HG02870 (cell line): Measurements from ENCODE around the gene MPEG1.
A peak's percentile ranks its signal among the peaks of the same experiment; 100 is the strongest.

Source experiments
- ATAC-seq: cut with Tn5 transposase; IDR thresholded peaks from one replicate; pipeline ENCODE4 v1.9.1; 2021; ENCODE audit warnings: mild to moderate bottlenecking, moderate library complexity; ENCODE audit not compliant: unreplicated experiment

MPEG1 gene

GRCh38 chr11:59191095-59191494 lies 21.6 kb downstream of the MPEG1 start:
- no peak for ATAC-seq

- ATAC-seq: no peak
Measured at GRCh38 chr11:59189986-59190385, 22.7 kb downstream of the MPEG1 start.

GRCh38 chr11:59188954-59189353 lies 23.8 kb downstream of the MPEG1 start:
- no peak for ATAC-seq

GRCh38 chr11:59187587-59187986 lies 25.1 kb downstream of the MPEG1 start:
- no peak for ATAC-seq

- no peak for ATAC-seq
Measured at GRCh38 chr11:59187035-59187434, 25.7 kb downstream of the MPEG1 start.

GRCh38 chr11:59186130-59186594 lies 26.6 kb downstream of the MPEG1 start:
- ATAC-seq: peak; percentile 65

GRCh38 chr11:59185386-59185945 lies 27.3 kb downstream of the MPEG1 start:
- ATAC-seq: no peak

- no peak for ATAC-seq
Measured at GRCh38 chr11:59184691-59185339, 27.9 kb downstream of the MPEG1 start.

GRCh38 chr11:59183771-59184170 lies 29.0 kb downstream of the MPEG1 start:
- no peak for ATAC-seq

- peak; percentile 46 for ATAC-seq
Measured at GRCh38 chr11:59182457-59183151, 30.1 kb downstream of the MPEG1 start.

GRCh38 chr11:59181746-59182456 lies 30.8 kb downstream of the MPEG1 start:
- no peak for ATAC-seq

GRCh38 chr11:59180907-59181306 lies 31.8 kb downstream of the MPEG1 start:
- no peak for ATAC-seq

GRCh38 chr11:59180168-59180776 lies 32.5 kb downstream of the MPEG1 start:
- no peak for ATAC-seq

GRCh38 chr11:59179121-59179520 lies 33.6 kb downstream of the MPEG1 start:
- no peak for ATAC-seq

GRCh38 chr11:59178402-59178801 lies 34.3 kb downstream of the MPEG1 start:
- ATAC-seq: no peak

GRCh38 chr11:59176330-59176729 lies 36.4 kb downstream of the MPEG1 start:
- ATAC-seq: no peak

- no peak for ATAC-seq
Measured at GRCh38 chr11:59175091-59175501, 37.6 kb downstream of the MPEG1 start.

GRCh38 chr11:59174664-59175033 lies 38.1 kb downstream of the MPEG1 start:
- ATAC-seq: no peak

- ATAC-seq: no peak
Measured at GRCh38 chr11:59173964-59174663, 38.6 kb downstream of the MPEG1 start.

- ATAC-seq: peak; percentile 1
Measured at GRCh38 chr11:59173080-59173963, 39.4 kb downstream of the MPEG1 start.
